SK-N-SH treated with all-trans-retinoic acid at 6 μM for 48 hours (cell line): ENCODE measurements around the gene SLC16A13.

Experiments
- ARNTL ChIP-seq: fragments of 450-650 bp; formaldehyde crosslinking; IDR thresholded peaks from 2 replicates; pipeline ENCODE4 v1.5.0; 2020; ENCODE audit warnings: low read depth, mild to moderate bottlenecking, moderate library complexity, borderline replicate concordance
- BACH2 ChIP-seq: fragments of 250-450 bp; sonication (Bioruptor Pico); IDR thresholded peaks from 2 replicates; pipeline ENCODE4 v1.9.0; 2021; ENCODE audit warnings: mild to moderate bottlenecking, borderline replicate concordance
- ESRRG ChIP-seq: fragments of 250-450 bp; sonication (Bioruptor Pico); IDR thresholded peaks from 2 replicates; pipeline ENCODE4 v1.6.1; 2021; ENCODE audit warnings: mild to moderate bottlenecking
- RARB ChIP-seq: fragments of 250-450 bp; sonication (Bioruptor Pico); IDR thresholded peaks from 2 replicates; pipeline ENCODE4 v1.8.0; 2021; ENCODE audit warnings: mild to moderate bottlenecking, moderate library complexity
- SNAI2 ChIP-seq: fragments of 250-450 bp; sonication (Bioruptor Pico); IDR thresholded peaks from 2 replicates; pipeline ENCODE4 v1.5.0; 2020; ENCODE audit warnings: mild to moderate bottlenecking, moderate library complexity
- TCF4 ChIP-seq: fragments of 250-450 bp; sonication (Bioruptor Pico); IDR thresholded peaks from 2 replicates; pipeline ENCODE4 v1.8.0; 2021; ENCODE audit warnings: mild to moderate bottlenecking, moderate library complexity, borderline replicate concordance
- TF ChIP-seq, protein P1 (sequence below): fragments of 250-450 bp; sonication (Bioruptor Pico); IDR thresholded peaks from 2 replicates; pipeline ENCODE4 v1.8.0; 2020; ENCODE audit warnings: mild to moderate bottlenecking, moderate library complexity, borderline replicate concordance

GRCh38 chr17:6989779-6990178, 46.0 kb upstream of the SLC16A13 start:
- TF ChIP-seq BACH2 (no peak), TCF4 (CRISPR knock-in tag) (no peak), SNAI2 (CRISPR knock-in tag) (no peak), ESRRG (CRISPR knock-in tag) (no peak), ARNTL (CRISPR knock-in tag) (no peak), RARB (CRISPR knock-in tag) (no peak)
- TF ChIP-seq, protein P1, sequence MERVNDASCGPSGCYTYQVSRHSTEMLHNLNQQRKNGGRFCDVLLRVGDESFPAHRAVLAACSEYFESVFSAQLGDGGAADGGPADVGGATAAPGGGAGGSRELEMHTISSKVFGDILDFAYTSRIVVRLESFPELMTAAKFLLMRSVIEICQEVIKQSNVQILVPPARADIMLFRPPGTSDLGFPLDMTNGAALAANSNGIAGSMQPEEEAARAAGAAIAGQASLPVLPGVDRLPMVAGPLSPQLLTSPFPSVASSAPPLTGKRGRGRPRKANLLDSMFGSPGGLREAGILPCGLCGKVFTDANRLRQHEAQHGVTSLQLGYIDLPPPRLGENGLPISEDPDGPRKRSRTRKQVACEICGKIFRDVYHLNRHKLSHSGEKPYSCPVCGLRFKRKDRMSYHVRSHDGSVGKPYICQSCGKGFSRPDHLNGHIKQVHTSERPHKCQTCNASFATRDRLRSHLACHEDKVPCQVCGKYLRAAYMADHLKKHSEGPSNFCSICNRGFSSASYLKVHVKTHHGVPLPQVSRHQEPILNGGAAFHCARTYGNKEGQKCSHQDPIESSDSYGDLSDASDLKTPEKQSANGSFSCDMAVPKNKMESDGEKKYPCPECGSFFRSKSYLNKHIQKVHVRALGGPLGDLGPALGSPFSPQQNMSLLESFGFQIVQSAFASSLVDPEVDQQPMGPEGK (CRISPR knock-in tag) = no peak
